ENCODE results near the gene NEDD4L. TPM values are rescaled to one million over a fixed set of nuclear protein-coding genes. Genes with fewer than 3 reads are reported as not detected.

Gene NEDD4L
- total RNA-seq, 2 experiments from 2014 or later = 11.2 to 13.7 TPM

DNA sequence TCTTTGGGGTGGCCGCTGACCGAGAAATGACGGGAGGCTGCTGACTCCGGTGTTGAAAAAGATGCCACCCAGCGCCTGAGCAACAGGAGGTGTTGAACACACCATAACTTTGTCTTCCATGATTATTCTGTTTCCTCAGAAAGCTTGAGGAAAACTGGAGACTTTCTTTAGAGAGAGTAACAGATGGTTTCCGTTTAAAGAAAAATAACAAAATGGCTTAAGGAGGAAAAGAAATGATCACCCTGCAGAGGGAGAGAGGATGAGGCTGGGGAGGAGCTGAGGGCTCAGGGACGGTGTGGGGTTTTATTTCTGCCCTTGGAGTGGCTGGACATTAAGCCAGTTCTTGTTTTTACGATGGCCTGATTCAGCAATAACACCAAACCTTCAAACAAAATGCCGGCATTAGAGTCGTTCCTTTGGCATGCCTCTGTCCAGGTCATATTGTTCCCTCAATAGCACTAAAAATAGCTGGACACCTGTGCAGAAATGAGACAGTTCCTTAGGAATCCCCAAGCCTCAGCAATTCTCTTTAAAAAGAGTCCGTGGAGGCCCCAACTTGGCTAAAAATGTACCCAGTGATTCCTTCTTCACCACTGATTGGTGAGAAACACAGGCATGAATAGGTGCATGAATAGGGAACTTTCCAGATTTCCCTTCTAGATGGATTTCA lies 402.5 kb downstream of the NEDD4L start:
- Mint-ChIP-seq H3K4me3 (no peak overlapping the region), H3K36me3 (ENCODE audit: low read depth) (no peaks in the 10 kb centered on the region), H3K4me1 (ENCODE audit: low read depth) (no peaks in the 10 kb centered on the region), H3K27me3 (no peaks in the 10 kb centered on the region), H3K27ac (no peak overlapping the region), H3K9me3 (no peaks in the 10 kb centered on the region)
- intact Hi-C loops (cut with DNase I, micrococcal nuclease) = no loop called here
- Histone ChIP-seq H3K27me3 (ENCODE audit: control insufficient read depth in 1 of 2, insufficient read depth in 2 of 2, low read length in 2 of 2) (peaks cover 0 to 5% of the 10 kb centered on the region in 2 experiments), H3K4me1 (ENCODE audit: insufficient read depth, low read length) (no peaks in the 10 kb centered on the region), H3K9me3 (ENCODE audit: control insufficient read depth in 1 of 2, insufficient read depth in 1 of 2, low read length in 2 of 2) (peaks cover 0 to 3% of the 10 kb centered on the region in 2 experiments), H3K27ac (ENCODE audit: low read depth in 1 of 2, low read length in 2 of 2) (no peak overlapping the region), H3K36me3 (ENCODE audit: insufficient read depth, low read length) (no peaks in the 10 kb centered on the region), H3K4me3 (ENCODE audit: low read length) (no peak overlapping the region)
- ChIA-PET POLR2A (no interaction called here), CTCF (interaction anchor here (1.1 kb wide), 1 partner anchor 17 kb away, joined by 3 read pairs; no protein-coding TSS in a partner anchor)
- DNase-seq = no peak
- ATAC-seq (ENCODE audit: poor library complexity) = no peak
- TF ChIP-seq, protein P1, sequence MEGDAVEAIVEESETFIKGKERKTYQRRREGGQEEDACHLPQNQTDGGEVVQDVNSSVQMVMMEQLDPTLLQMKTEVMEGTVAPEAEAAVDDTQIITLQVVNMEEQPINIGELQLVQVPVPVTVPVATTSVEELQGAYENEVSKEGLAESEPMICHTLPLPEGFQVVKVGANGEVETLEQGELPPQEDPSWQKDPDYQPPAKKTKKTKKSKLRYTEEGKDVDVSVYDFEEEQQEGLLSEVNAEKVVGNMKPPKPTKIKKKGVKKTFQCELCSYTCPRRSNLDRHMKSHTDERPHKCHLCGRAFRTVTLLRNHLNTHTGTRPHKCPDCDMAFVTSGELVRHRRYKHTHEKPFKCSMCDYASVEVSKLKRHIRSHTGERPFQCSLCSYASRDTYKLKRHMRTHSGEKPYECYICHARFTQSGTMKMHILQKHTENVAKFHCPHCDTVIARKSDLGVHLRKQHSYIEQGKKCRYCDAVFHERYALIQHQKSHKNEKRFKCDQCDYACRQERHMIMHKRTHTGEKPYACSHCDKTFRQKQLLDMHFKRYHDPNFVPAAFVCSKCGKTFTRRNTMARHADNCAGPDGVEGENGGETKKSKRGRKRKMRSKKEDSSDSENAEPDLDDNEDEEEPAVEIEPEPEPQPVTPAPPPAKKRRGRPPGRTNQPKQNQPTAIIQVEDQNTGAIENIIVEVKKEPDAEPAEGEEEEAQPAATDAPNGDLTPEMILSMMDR (IDR thresholded peaks at IDR 0.05) = no peak

DNA sequence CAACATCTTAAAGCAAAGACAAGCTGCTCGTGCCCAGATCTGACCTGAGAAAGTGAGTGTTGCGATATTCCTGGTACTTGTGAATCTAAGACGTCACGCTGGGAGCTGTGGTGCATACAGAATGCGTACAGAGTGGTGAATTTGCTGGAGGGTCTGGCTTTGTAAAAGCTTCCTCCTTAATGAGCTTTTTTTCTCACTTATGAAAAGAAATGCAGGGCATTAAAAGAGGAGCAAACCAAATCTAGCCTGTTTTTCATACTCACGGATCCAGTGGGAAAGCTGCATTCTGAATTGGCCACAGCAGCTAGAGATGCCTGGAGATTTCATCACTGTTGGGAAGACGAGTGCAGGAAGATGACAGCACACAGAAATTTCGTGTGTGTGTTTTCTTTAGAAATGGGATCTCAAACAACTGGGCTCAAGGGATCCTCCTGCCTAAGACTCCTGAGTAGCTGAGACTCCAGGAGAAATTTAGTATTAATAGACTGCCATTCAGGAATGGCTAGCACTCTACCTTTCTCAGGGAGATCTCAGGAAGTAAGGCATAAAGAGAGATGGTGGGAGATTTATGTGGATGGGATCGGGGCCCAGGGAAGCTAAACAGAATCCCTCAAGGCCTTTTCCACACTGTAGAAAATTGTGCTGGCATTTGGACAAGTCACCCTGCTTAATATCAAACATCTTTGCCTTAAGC lies 403.5 kb downstream of the NEDD4L start:
- H3K4me3 Mint-ChIP-seq = no peak overlapping the region
- H3K27ac ChIP-seq (ENCODE audit: low read depth in 1 of 2, low read length in 2 of 2) = no peak overlapping the region
- TF ChIP-seq, protein P1 (IDR thresholded peaks at IDR 0.05) = no peak
- H3K4me3 ChIP-seq (ENCODE audit: low read length) = no peak overlapping the region
- H3K4me1 ChIP-seq (ENCODE audit: insufficient read depth, low read length) = no peaks in the 10 kb centered on the region
- DNase-seq = no peak
- no peaks in the 10 kb centered on the region for H3K36me3 Mint-ChIP-seq (ENCODE audit: low read depth)
- H3K9me3 Mint-ChIP-seq = no peaks in the 10 kb centered on the region
- no peaks in the 10 kb centered on the region for H3K27me3 Mint-ChIP-seq
- H3K27ac Mint-ChIP-seq = no peak overlapping the region
- ChIA-PET POLR2A (no interaction called here), CTCF (no interaction called here)
- intact Hi-C loops (cut with DNase I, micrococcal nuclease) = no loop called here
- peaks cover 0 to 3% of the 10 kb centered on the region in 2 experiments for H3K9me3 ChIP-seq (ENCODE audit: control insufficient read depth in 1 of 2, insufficient read depth in 1 of 2, low read length in 2 of 2)
- no peaks in the 10 kb centered on the region for H3K36me3 ChIP-seq (ENCODE audit: insufficient read depth, low read length)
- peaks cover 0 to 5% of the 10 kb centered on the region in 2 experiments for H3K27me3 ChIP-seq (ENCODE audit: control insufficient read depth in 1 of 2, insufficient read depth in 2 of 2, low read length in 2 of 2)
- no peaks in the 10 kb centered on the region for H3K4me1 Mint-ChIP-seq (ENCODE audit: low read depth)
- ATAC-seq (ENCODE audit: poor library complexity) = no peak

DNA sequence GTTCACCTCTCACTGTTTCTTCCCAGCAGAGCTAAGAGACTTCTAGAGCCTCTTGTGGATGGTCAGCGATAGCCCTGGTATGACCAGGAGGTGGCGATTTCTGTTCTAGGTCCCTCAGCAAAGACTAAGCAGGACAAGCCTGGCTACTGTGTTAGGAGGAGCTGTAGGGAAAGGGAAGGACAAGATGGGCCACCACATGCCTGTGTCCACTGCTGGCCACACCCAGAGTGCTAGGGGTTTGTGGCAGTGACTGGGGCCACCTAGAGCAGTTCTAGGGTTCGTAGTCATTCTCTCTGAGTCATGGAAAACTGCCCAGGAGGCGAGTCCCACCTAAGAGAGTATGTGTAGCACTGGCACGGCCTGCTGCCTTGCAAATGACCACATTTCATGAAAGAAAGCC lies 405.4 kb downstream of the NEDD4L start:
- CTCF ChIA-PET = no interaction called here
- no peaks in the 10 kb centered on the region for H3K36me3 ChIP-seq (ENCODE audit: insufficient read depth, low read length)
- POLR2A ChIA-PET = no interaction called here
- DNase-seq (no peak), ATAC-seq (ENCODE audit: poor library complexity) (no peak)
- no peak overlapping the region for H3K27ac ChIP-seq (ENCODE audit: low read depth in 1 of 2, low read length in 2 of 2)
- intact Hi-C loops (cut with DNase I, micrococcal nuclease) = no loop called here
- no peak overlapping the region for H3K27ac Mint-ChIP-seq
- no peak overlapping the region for H3K4me3 Mint-ChIP-seq
- H3K4me1 ChIP-seq (ENCODE audit: insufficient read depth, low read length) = no peaks in the 10 kb centered on the region
- H3K4me3 ChIP-seq (ENCODE audit: low read length) = no peak overlapping the region
- H3K4me1 Mint-ChIP-seq (ENCODE audit: low read depth) = no peaks in the 10 kb centered on the region
- peaks cover 0 to 3% of the 10 kb centered on the region in 2 experiments for H3K9me3 ChIP-seq (ENCODE audit: control insufficient read depth in 1 of 2, insufficient read depth in 1 of 2, low read length in 2 of 2)
- no peaks in the 10 kb centered on the region for H3K9me3 Mint-ChIP-seq
- peaks cover 0 to 5% of the 10 kb centered on the region in 2 experiments for H3K27me3 ChIP-seq (ENCODE audit: control insufficient read depth in 1 of 2, insufficient read depth in 2 of 2, low read length in 2 of 2)
- no peaks in the 10 kb centered on the region for H3K36me3 Mint-ChIP-seq (ENCODE audit: low read depth)
- TF ChIP-seq, protein P1 (IDR thresholded peaks at IDR 0.05) = no peak
- no peaks in the 10 kb centered on the region for H3K27me3 Mint-ChIP-seq

Small RNA genes lying within 50 kb of the gene (microRNA-seq; reads per million reads assigned to microRNA genes)
- gene MIR3591 (ENCODE audit: borderline microRNAs expressed, borderline replicate concordance) = not detected

Other genes starting within 250 kb of the NEDD4L start
- gene ATP8B1, start 240.9 kb upstream of the NEDD4L start, total RNA-seq = not detected

All from CD4-positive, alpha-beta T cell (primary cell).